ENCODE measurements around the gene COPS6.

The COPS6 gene

GRCh38 chr7:100079024-100079560 is 9.7 kb upstream of the COPS6 start:
- no peak for DNase-seq (ENCODE audit: low read depth in 3 of 3)

- no peak for DNase-seq (ENCODE audit: low read depth in 3 of 3)
Observed at GRCh38 chr7:100080907-100081534, 7.7 kb upstream of the COPS6 start.

- peak; percentile 92 to 97 (median 95) for DNase-seq (ENCODE audit: low read depth in 3 of 3)
Observed at GRCh38 chr7:100081535-100082102, 7.2 kb upstream of the COPS6 start, which contains the start of gene ZNF3. ZNF3 (minus strand) TSS chr7:100081723; CDS start chr7:100077357, 4,366 bp downstream.

GRCh38 chr7:100082978-100083377 is 5.8 kb upstream of the COPS6 start:
- no peak for DNase-seq (ENCODE audit: low read depth in 3 of 3)

- no peak for DNase-seq (ENCODE audit: low read depth in 3 of 3)
Observed at GRCh38 chr7:100085515-100085914, 3.3 kb upstream of the COPS6 start.

- DNase-seq (ENCODE audit: low read depth in 3 of 3) = no peak
Observed at GRCh38 chr7:100087055-100087750, 1.6 kb upstream of the COPS6 start.

GRCh38 chr7:100088095-100088620 is 611 bp upstream of the COPS6 start:
- DNase-seq (ENCODE audit: low read depth in 3 of 3) = no peak

GRCh38 chr7:100089458-100090196 is 858 bp downstream of the COPS6 start:
- DNase-seq (ENCODE audit: low read depth in 3 of 3) = no peak

- DNase-seq (ENCODE audit: low read depth in 3 of 3) = no peak
Observed at GRCh38 chr7:100090527-100091410, 2.0 kb downstream of the COPS6 start.

GRCh38 chr7:100091411-100092181 is 2.8 kb downstream of the COPS6 start:
- DNase-seq (ENCODE audit: low read depth in 3 of 3) = no peak

- DNase-seq (ENCODE audit: low read depth in 3 of 3) = no peak
Observed at GRCh38 chr7:100093054-100093453, 4.3 kb downstream of the COPS6 start.

GRCh38 chr7:100093498-100093897 is 4.7 kb downstream of the COPS6 start:
- DNase-seq (ENCODE audit: low read depth in 3 of 3) = no peak

- no peak for DNase-seq (ENCODE audit: low read depth in 3 of 3)
Observed at GRCh38 chr7:100093925-100094486, 5.2 kb downstream of the COPS6 start.

- no peak for DNase-seq (ENCODE audit: low read depth in 3 of 3)
Observed at GRCh38 chr7:100095289-100095688, 6.5 kb downstream of the COPS6 start.

GRCh38 chr7:100095704-100096103 is 6.9 kb downstream of the COPS6 start:
- no peak for DNase-seq (ENCODE audit: low read depth in 3 of 3)

GRCh38 chr7:100098913-100099312 is 10.1 kb downstream of the COPS6 start:
- DNase-seq (ENCODE audit: low read depth in 3 of 3) = no peak

GRCh38 chr7:100099452-100099851 is 10.7 kb downstream of the COPS6 start:
- DNase-seq (ENCODE audit: low read depth in 3 of 3) = no peak

GRCh38 chr7:100100420-100101015 is 11.7 kb downstream of the COPS6 start:
- DNase-seq (ENCODE audit: low read depth in 3 of 3) = peak; percentile 68 to 79 (median 75)
